ENCODE results near the gene SMARCB1. TPM values are rescaled to one million over a fixed set of nuclear protein-coding genes. Genes with fewer than 3 reads are reported as not detected.

SMARCB1 gene
- total RNA-seq, 2 donors from 2014 or later, result 136 to 148 TPM

- no peaks in the 10 kb centered on the region for H3K4me1 ChIP-seq (ENCODE audit: control insufficient read depth, insufficient read depth, low read length)
- H3K36me3 ChIP-seq (ENCODE audit: control insufficient read depth, insufficient read depth, low read length), result peaks cover 79% of the 10 kb centered on the region
- H3K27me3 ChIP-seq (ENCODE audit: control insufficient read depth, insufficient read depth, low read length, poor library complexity, severe bottlenecking), result no peaks in the 10 kb centered on the region
- no peak overlapping the region for H3K27ac Mint-ChIP-seq
- no peaks in the 10 kb centered on the region for H3K9me3 ChIP-seq (ENCODE audit: control insufficient read depth, low read length)
- DNase-seq, result no peak
- no peak overlapping the region for H3K4me3 ChIP-seq (ENCODE audit: low read length)
- H3K27me3 Mint-ChIP-seq (ENCODE audit: insufficient read depth), result no peaks in the 10 kb centered on the region
- H3K4me1 Mint-ChIP-seq, result no peaks in the 10 kb centered on the region
- H3K9ac ChIP-seq (ENCODE audit: extremely low read depth, low read length, poor library complexity, severe bottlenecking), result no peak overlapping the region
- H3K36me3 Mint-ChIP-seq (ENCODE audit: low read depth), result peaks cover 82% of the 10 kb centered on the region
- peak overlapping the region; percentile 3 for H3K27ac ChIP-seq (ENCODE audit: low read depth, low read length)
- 91 to 95% methylated on average over 11 to 15 of the region's 15 CpGs for WGBS, 2 experiments (ENCODE audit: insufficient coverage in 1 of 2, insufficient read length in 1 of 2)
- no peak for TF ChIP-seq CTCF (conservative IDR thresholded peaks at IDR 0.05)
- no peaks in the 10 kb centered on the region for H3K9me3 Mint-ChIP-seq
- H3K4me3 Mint-ChIP-seq, result no peak overlapping the region
These were observed 40.0 kb downstream of the SMARCB1 start for GRCh38 chr22:23826510-23827350.

- TF ChIP-seq CTCF (conservative IDR thresholded peaks at IDR 0.05), result no peak
- Histone ChIP-seq H3K4me3 (ENCODE audit: low read length) (no peak overlapping the region), H3K27ac (ENCODE audit: low read depth, low read length) (no peak overlapping the region), H3K4me1 (ENCODE audit: control insufficient read depth, insufficient read depth, low read length) (no peaks in the 10 kb centered on the region), H3K36me3 (ENCODE audit: control insufficient read depth, insufficient read depth, low read length) (peaks cover 80% of the 10 kb centered on the region), H3K9ac (ENCODE audit: extremely low read depth, low read length, poor library complexity, severe bottlenecking) (no peak overlapping the region), H3K27me3 (ENCODE audit: control insufficient read depth, insufficient read depth, low read length, poor library complexity, severe bottlenecking) (no peaks in the 10 kb centered on the region), H3K9me3 (ENCODE audit: control insufficient read depth, low read length) (no peaks in the 10 kb centered on the region)
- H3K4me3 Mint-ChIP-seq, result no peak overlapping the region
- peak overlapping the region; percentile 49 for H3K27ac Mint-ChIP-seq
- H3K36me3 Mint-ChIP-seq (ENCODE audit: low read depth), result peaks cover 77% of the 10 kb centered on the region
- H3K4me1 Mint-ChIP-seq, result no peaks in the 10 kb centered on the region
- no peaks in the 10 kb centered on the region for H3K9me3 Mint-ChIP-seq
- no peaks in the 10 kb centered on the region for H3K27me3 Mint-ChIP-seq (ENCODE audit: insufficient read depth)
- no peak for DNase-seq
- 93 to 100% methylated on average over 3 to 11 of the region's 11 CpGs for WGBS, 2 experiments (ENCODE audit: insufficient coverage in 1 of 2, insufficient read length in 1 of 2)
These were observed 40.7 kb downstream of the SMARCB1 start for GRCh38 chr22:23827351-23827995.

- no peak for DNase-seq
- Histone ChIP-seq H3K9me3 (ENCODE audit: control insufficient read depth, low read length) (no peaks in the 10 kb centered on the region), H3K9ac (ENCODE audit: extremely low read depth, low read length, poor library complexity, severe bottlenecking) (no peak overlapping the region), H3K27ac (ENCODE audit: low read depth, low read length) (peak overlapping the region; percentile 38), H3K4me3 (ENCODE audit: low read length) (no peak overlapping the region), H3K4me1 (ENCODE audit: control insufficient read depth, insufficient read depth, low read length) (no peaks in the 10 kb centered on the region), H3K27me3 (ENCODE audit: control insufficient read depth, insufficient read depth, low read length, poor library complexity, severe bottlenecking) (no peaks in the 10 kb centered on the region), H3K36me3 (ENCODE audit: control insufficient read depth, insufficient read depth, low read length) (peaks cover 77% of the 10 kb centered on the region)
- Mint-ChIP-seq H3K4me3 (no peak overlapping the region), H3K36me3 (ENCODE audit: low read depth) (peaks cover 63% of the 10 kb centered on the region), H3K9me3 (no peaks in the 10 kb centered on the region), H3K4me1 (no peaks in the 10 kb centered on the region), H3K27ac (peak overlapping the region; percentile 42), H3K27me3 (ENCODE audit: insufficient read depth) (no peaks in the 10 kb centered on the region)
- no peak for TF ChIP-seq CTCF (conservative IDR thresholded peaks at IDR 0.05)
- 91 to 96% methylated on average over 5 to 9 of the region's 10 CpGs for WGBS, 2 experiments (ENCODE audit: insufficient coverage in 1 of 2, insufficient read length in 1 of 2)
These were observed 42.3 kb downstream of the SMARCB1 start for GRCh38 chr22:23828800-23829680.

Data from endodermal cell (in vitro differentiated cells).